GM12875 (cell line): Measurements from ENCODE around the gene ISX.

Experiments used
- H3K4me3 ChIP-seq: one replicate; pipeline ENCODE4 v1.5.1; 2011; ENCODE audit warnings: low read depth, low read length, control low read depth
- TF ChIP-seq, protein P1 (sequence below): IDR thresholded peaks from 2 replicates; pipeline ENCODE4 v1.5.1; 2011; ENCODE audit warnings: low read depth, mild to moderate bottlenecking, control low read depth, inconsistent platforms, low read length, moderate library complexity, borderline replicate concordance; ENCODE audit not compliant: insufficient read depth

ISX gene

DNA sequence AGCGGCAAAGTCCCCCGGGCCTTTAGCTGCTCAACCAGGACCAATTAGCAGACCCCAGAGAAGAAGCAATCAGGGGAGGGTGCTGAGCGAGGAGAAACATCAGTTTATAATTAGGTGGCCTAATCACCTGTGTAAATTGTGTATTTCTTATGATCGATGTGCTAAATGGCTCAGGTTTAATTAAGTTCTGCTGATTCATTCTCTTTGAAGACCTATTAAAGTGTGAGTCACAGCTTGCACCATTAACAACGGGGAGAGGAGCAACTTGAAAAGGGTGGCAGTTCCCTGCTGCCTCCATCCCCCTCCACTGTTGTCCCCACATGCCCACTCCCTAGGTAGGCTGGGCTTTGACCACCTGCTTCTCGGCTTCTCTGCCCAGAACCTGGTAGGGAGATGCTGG is 10.7 kb downstream of the ISX start:
- H3K4me3 ChIP-seq: no peak overlapping the region
- TF ChIP-seq, protein P1, sequence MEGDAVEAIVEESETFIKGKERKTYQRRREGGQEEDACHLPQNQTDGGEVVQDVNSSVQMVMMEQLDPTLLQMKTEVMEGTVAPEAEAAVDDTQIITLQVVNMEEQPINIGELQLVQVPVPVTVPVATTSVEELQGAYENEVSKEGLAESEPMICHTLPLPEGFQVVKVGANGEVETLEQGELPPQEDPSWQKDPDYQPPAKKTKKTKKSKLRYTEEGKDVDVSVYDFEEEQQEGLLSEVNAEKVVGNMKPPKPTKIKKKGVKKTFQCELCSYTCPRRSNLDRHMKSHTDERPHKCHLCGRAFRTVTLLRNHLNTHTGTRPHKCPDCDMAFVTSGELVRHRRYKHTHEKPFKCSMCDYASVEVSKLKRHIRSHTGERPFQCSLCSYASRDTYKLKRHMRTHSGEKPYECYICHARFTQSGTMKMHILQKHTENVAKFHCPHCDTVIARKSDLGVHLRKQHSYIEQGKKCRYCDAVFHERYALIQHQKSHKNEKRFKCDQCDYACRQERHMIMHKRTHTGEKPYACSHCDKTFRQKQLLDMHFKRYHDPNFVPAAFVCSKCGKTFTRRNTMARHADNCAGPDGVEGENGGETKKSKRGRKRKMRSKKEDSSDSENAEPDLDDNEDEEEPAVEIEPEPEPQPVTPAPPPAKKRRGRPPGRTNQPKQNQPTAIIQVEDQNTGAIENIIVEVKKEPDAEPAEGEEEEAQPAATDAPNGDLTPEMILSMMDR: no peak

DNA sequence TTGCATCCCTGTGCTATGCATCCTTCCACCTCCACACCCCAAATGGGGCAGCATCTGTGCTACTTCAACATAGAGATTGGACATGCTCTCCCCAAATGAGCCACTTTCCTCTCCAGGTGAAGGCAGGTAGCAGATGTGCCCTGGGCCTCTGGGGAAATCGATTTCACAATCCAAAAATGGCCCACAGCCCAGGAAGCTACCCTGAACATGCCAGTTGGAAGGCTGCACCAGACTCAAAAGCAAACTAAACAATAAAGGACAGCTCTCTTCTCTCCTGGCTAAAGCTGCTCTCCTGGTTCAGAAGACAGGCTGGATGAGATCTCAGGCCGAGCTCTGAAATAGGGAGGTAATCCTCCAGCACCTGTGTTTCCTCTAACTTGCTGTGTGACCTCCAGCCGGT is 19.7 kb downstream of the ISX start:
- H3K4me3 ChIP-seq: no peak overlapping the region
- TF ChIP-seq, protein P1: no peak

DNA sequence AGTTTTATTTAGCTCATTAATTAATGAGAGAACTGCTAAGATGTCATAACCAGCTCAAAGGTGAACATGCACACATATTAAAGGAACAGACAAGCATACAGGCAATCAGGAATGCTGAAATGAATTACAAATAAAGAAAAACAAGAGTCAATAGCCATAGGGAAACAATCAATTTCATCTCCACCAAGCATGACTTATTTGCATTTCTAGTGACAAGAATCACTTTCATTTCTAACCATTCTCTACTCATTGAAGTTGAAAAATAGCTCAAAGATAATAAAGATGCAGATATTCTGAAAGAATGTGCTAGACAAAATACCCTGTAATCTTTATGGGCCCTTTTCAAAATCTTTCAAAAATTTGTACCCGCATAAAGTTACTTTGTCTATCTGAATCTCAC is 23.2 kb downstream of the ISX start:
- TF ChIP-seq, protein P1: no peak

DNA sequence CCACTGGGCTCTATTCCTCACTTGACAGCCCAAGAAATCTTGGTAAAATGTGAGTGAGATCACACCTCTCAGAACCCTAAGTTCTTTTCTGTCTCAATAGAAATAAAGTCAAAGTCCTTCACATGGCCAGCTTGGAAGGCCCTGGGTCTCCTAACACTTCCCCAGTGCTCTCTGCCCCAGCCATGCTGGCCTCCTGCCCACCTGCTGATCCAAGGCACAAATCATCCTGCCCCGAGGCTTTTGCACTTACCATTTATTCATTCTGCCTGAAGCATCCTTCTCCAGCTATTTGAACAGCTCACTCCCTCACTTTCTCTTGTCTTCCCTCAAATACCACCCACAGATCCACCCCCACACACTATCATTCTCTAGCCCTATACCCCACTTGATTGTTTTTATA is 26.4 kb downstream of the ISX start:
- no peak overlapping the region for H3K4me3 ChIP-seq
- TF ChIP-seq, protein P1: no peak

More for the DNA sequence above, 23.2 kb downstream of the ISX start:
- no peak overlapping the region for H3K4me3 ChIP-seq

DNA sequence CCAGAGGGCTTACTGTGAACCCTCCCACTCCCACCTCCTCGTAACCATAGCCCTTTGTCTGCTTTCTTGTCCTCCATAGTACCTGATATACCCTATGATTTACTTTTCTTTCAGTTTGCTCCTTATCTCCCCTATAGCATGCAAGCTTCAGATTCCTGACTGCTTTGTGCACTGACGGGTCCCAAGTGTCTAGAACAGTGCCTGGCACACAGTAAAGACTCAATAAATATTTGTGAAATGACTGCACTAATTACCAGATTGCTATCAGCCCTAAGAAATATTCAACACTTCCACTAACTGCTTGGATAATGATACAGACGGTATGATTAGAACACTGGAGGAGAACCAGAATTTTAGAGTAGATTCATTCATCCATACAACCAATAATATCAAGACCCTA is 33.0 kb downstream of the ISX start:
- TF ChIP-seq, protein P1: no peak
- no peak overlapping the region for H3K4me3 ChIP-seq

DNA sequence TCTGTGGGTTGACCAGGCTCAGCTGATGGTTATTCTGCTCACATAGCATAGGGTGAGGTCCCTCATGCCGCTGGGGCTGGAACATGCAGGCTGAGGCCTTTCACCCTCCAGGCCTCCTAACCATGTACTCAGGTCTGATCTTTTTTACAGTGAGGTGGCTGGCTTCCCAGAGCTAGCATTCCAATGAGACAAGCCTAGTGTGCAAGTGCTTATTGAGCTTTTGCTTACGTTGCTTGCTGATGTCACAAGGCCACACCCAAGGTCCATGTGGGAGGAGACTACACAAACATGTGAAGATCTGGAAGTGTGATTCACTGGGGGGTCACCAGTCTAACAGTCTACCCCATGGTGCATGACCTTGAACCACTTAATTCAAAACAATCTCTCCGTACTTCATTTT is 33.9 kb downstream of the ISX start:
- no peak overlapping the region for H3K4me3 ChIP-seq
- TF ChIP-seq, protein P1: no peak

DNA sequence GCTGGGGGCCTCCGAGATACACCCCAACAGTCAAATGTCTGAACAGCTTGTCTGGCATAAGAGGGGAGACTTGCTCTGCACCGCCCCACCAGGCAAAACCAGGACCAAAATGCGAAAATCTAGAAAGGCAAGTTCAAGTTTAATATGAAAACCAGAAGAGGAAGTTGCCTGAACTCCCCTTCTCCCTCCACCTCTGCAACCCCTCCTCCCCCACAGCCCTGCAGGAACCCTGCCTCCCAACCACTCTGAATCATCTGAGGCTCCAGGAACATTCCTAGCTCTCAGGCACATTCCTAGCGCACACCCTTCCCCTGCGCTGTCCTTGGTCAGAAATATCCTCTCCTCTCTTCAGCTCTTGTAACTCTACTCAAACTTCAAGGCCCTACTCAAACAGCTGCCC is 36.7 kb downstream of the ISX start:
- TF ChIP-seq, protein P1: peak; percentile 48; the same call in 1 of the 2 replicates
- no peak overlapping the region for H3K4me3 ChIP-seq
